ENCODE data around the gene BLACAT1. TPM values are rescaled to one million over a fixed set of nuclear protein-coding genes. Genes with fewer than 3 reads are reported as not detected.

BLACAT1 gene
- total RNA-seq, 1 donor: not detected

GRCh38 chr1:205441318-205441633 is 14.6 kb downstream of the BLACAT1 start:
- no peak for DNase-seq (ENCODE audit: low read depth)
- H3K4me3 ChIP-seq (ENCODE audit: low read depth, low read length): no peak overlapping the region
- TF ChIP-seq CTCF (IDR thresholded peaks at IDR 0.05; ENCODE audit: insufficient read depth, low read depth, low read length): no peak

- no peak overlapping the region for H3K4me3 ChIP-seq (ENCODE audit: low read depth, low read length)
- DNase-seq (ENCODE audit: low read depth): peak; percentile 9
- no peak for TF ChIP-seq CTCF (IDR thresholded peaks at IDR 0.05; ENCODE audit: insufficient read depth, low read depth, low read length)
Observed at GRCh38 chr1:205440476-205441317, 15.1 kb downstream of the BLACAT1 start.

GRCh38 chr1:205440121-205440475 is 15.7 kb downstream of the BLACAT1 start:
- TF ChIP-seq CTCF (IDR thresholded peaks at IDR 0.05; ENCODE audit: insufficient read depth, low read depth, low read length): no peak
- DNase-seq (ENCODE audit: low read depth): no peak
- H3K4me3 ChIP-seq (ENCODE audit: low read depth, low read length): no peak overlapping the region

- peak; percentile 70 for DNase-seq (ENCODE audit: low read depth)
- peak; percentile 61 for TF ChIP-seq CTCF (IDR thresholded peaks at IDR 0.05; ENCODE audit: insufficient read depth, low read depth, low read length)
- no peak overlapping the region for H3K4me3 ChIP-seq (ENCODE audit: low read depth, low read length)
Observed at GRCh38 chr1:205438213-205439158, 17.4 kb downstream of the BLACAT1 start.

- TF ChIP-seq CTCF (IDR thresholded peaks at IDR 0.05; ENCODE audit: insufficient read depth, low read depth, low read length): no peak
- H3K4me3 ChIP-seq (ENCODE audit: low read depth, low read length): no peak overlapping the region
- no peak for DNase-seq (ENCODE audit: low read depth)
Observed at GRCh38 chr1:205437570-205437969, 18.3 kb downstream of the BLACAT1 start.

GRCh38 chr1:205436776-205437410 is 19.0 kb downstream of the BLACAT1 start:
- TF ChIP-seq CTCF (IDR thresholded peaks at IDR 0.05; ENCODE audit: insufficient read depth, low read depth, low read length): no peak
- no peak for DNase-seq (ENCODE audit: low read depth)
- H3K4me3 ChIP-seq (ENCODE audit: low read depth, low read length): no peak overlapping the region

All from fibroblast of villous mesenchyme (primary cell).